Kidney tubule cell (primary cell): ENCODE results near the gene KCNG2.

Experiments
- DNase-seq: peaks from one replicate; pipeline ENCODE4 v3.0.0-alpha.2; 2018; ENCODE audit warnings: low spot score

KCNG2 gene

DNA sequence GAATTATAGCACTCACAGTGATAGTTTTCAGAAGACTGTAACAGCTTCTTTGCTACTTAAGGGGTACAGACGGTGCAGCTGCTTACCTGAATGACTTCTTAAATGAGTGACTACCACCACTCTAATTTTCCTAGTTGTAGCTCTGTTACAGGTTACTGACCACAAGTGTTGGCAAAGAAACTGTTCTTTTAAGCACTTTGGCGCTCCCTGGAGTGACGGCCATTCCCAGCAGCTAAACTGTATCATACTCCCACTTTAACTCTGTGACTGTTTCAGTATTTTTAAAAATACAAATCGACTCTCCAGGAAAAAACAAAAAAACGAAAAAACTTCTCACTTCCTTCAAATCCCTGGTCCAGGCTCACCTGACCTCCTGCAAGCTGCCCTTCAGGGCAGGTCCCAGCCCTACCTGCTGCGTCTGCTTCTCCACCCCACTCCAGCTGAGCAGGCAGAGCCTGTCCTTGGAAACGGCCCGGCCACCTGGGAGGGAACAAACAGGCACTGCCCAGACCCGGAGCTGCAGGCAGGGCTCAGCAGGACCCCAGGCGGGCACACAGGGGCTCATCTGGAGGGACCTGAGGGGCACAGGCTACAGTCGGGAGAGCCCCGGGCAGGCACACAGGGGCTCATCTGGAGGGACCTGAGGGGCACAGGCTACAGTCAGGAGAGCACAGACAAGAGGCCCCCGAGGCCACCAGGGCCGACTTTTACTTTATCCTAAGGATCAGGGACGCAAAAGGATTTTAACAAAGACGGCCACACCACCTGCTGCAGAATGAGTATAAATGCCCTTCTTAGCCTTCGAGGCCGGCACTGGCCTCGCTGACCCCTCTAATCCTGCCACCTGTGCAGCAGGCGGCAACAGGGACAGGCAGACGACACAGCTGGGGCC lies 129.2 kb downstream of the KCNG2 start:
- no peak for DNase-seq

DNA sequence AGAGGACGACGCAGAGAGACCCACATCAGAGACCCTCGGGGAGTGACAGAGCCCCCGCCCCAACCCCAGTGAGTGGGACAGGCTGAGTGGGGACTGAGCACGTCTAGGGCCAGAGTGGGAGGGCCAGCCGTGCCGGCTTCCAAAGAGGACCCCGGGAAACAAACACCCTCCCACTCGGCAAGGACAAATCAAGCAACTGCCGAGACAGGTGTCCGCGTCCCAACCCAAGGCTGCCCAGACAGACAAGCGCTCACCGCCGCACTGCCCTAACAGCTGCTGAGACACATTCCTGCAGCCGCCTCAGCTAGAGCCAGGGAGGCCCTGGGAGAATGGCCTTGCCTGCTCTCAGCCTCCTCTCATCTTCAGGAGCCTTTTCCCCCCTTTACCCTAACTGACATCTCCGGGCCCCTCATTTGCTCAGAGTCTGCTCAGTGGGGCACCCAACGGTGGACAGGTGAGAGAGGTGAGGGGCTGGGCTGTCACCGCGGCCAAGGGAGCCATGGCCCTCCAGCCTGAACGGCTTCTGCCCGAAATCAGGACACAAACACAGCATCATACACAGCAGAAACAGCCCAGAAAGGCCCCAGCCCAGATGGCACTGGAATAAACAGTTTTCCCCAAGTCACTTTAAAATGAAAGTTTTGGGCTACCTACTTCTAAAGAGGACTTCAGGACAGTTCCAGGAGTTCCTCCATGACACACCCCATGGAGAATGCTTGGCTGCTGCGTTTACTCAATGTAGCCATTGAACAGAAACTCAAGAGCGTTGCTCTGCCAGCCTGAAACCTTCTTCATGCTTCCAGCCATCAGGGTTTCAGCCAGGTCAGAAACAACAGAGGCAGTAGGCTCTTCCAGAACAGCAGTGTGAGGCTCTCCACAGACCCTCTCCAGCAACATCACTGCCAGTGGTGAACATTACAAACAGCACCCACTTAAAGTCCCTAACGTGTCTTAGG lies 130.1 kb downstream of the KCNG2 start:
- DNase-seq: no peak

DNA sequence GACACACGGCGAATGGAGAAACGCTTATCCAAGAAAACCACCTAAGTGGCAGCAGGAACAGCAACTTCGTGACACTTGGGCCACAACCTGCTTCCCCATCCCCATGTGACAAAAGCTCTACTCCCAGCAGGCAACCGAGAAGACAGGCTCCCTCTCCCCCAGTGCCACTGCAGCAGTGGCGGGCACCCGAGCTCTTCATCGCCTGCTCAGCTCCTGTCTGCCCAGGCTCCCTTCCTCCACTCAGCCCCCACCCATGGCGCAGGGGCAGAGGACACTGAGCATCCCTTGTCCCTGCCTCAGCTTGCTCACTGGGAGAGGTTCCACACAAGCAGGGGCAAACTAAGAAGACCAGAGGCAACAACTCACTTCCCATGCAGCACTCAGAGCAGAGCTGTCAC lies 130.8 kb downstream of the KCNG2 start:
- no peak for DNase-seq

DNA sequence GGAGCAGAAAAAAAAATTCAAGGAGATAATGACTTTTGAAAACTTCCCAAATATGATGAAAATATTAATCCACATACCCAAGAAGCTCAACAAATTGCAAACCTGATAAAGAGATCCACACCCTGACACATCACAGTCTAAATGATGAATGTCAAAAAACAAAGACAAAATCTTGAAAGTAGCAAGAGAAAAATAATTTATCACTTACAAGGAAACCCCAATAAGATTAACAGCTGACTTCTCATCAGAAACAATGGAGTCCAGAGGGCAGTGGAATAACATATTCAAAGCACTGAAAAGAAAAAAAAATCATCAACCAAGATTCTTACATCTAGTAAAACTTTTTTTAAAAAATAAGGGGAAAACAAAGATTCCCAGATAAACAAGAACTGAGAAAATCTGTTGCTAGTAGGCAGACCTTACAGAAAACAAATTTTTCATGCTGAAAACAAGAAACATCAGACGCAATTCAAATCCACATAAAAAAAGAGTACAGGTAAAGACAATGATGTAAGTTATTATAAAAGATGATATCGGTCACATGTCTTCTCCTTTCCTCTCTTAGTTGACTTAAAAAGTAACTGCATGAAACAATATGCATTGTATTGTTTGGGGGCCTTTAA lies 132.4 kb downstream of the KCNG2 start:
- no peak for DNase-seq

DNA sequence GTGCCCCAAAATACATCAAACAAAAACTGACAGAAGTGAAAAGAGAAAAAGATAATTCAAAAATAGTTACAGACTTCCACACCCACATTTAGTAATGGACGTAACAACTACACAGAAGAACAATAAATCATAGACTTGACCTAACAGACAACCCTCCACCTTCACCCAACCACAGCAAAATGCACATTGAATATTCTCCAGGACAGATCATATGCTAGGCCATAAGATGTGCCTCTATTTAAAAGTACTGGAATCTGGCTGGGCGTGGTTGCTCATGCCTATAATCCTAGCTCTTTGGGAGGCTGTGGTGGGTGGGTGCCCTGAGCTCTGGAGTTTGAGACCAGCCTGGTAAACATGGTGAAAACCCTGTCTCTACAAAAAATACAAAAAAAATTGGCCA lies 133.7 kb downstream of the KCNG2 start:
- no peak for DNase-seq

DNA sequence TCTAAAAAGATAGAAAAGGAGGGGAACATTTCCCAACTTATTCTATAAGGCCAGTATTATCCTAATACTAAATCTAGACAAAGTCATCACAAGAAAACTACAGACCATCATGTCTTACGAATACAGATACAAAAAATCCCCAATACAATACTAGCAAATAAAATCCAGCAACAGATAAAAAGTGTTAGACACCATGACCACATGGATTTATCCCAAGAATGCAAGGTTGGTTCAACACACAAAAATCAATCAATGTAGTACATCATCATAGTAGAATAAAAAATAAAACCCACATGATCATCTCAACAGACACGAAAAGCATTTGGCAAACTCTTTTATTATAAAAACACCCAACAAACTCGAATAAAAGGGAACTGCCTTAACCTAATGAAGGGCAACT lies 135.2 kb downstream of the KCNG2 start:
- no peak for DNase-seq

DNA sequence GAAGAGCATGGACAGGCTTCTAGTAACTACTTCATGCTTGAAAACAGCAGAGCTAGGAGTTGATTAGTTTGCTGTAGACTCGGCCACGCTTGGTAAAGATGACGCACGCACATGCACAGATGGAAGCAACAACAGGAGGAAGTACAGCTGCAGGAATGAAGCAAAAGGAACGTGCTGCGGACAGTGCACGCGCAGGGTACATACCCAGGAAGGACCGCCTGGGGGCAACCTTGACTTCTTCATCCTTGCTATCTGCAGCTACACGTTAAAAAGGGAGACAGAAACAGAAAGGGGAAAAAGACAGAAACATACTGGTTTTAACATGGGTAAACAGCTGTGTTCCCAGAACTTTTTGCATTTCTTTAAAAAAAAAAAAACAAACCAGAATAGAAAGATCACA lies 136.0 kb downstream of the KCNG2 start:
- no peak for DNase-seq

DNA sequence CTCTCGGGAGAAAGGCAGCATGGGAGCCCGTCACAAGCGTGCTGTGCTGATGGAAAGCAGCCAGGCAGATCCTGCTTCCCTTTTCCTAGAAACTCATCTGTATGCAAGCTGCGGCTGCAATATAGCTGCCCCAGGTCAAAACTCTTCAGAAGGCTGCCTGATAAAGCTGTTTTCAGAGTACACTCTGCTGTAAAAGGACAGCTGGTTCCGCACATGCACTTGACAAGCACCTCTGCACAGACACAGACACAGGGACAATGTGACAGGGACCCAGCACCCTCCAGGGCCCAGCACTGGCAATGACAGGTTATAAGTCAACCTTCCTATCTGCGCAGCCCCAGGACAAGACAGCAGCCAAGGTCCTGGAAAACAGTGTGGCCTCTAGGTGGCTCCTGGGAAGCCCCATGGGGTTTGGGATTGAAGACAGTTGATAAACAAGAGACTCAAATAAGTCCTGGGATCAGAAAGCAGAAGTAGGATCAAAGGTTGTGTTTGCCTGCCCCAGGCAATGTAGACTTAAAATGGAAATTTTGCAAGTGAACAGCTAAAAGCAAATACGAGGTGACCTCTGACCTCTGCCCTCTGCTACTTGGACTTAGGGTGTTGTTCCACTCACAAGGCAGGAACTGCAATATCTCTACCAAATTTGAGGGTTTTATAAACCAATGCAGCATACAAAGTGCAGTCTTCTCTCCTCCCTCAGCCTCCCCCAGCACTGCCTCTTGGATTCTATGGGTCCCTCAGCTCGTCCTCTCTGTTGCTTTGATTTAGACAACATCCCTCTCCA lies 136.8 kb downstream of the KCNG2 start:
- DNase-seq: no peak

DNA sequence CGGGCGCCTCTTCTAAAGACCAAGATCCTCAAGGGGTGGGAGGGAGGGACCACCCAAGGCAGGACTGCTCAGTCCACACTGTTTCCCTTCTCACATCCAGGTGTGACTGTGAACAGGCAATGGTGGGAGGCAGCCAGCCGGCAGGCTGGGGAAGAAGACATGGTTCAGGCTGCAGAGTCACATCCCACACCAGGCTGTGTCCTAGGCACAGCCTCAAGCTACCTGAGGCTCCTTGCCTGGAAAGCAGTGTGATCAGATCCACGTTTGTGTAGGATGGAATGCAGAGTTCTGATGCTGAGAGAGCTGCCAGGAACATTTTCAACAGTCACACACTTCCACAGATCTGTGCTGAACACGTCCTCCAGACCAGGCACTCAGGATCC lies 137.4 kb downstream of the KCNG2 start:
- no peak for DNase-seq

DNA sequence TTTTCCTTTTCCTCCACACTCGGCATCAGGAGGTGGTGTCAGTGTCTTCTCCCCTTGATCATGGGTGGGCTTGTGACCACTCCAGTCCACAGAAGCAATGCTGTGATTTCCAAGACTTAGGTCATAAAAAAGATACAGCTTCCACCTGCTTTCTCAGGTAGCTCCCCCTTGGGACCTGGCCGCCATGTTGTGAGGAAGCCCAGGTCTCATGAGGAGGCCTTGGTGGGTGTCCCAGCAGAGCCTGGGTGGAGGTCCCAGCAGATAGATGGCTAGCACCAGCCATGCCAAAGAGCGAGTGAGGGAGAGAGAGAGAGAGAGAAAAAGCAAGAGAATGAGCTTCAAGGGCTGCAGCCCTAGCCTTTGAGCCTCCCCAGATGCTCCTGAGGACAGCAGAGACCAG lies 137.8 kb downstream of the KCNG2 start:
- no peak for DNase-seq

DNA sequence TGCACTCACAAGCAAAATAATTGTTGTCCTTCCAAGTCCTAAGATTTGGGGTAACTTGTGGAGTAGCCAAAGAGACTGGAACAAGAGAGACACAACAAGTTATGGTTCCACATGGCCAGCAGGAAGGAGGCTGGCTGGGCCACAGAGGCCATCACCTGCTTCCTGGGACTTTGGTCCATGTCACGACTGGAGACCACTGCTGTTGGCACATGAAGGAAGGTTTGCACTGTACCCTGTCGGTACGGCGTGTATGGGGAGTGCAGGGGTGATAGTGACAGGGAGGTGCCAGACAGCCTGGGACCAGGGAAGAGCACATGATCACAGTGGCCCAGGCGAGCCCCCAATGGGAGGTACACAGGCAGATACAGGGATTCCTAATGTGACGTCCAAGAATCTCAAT lies 138.2 kb downstream of the KCNG2 start:
- no peak for DNase-seq

DNA sequence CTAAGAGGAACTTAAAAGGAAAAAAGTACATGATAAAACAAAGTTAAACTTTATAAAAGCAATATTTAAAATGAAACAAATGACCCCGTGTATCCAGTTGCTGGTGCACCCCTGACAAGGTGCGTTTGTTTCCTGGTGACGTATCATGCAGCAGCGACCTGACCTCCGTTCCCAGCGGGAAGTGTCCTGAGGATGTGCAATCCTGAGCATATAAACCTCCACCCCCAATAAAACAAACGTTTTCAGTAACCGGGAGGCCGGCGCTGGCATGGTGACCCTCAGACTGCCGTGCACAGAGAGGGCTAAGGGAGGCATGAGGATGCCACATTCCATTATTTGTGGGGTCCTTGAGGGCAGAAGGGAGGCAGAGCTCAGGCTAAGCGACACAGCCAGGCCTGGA lies 138.9 kb downstream of the KCNG2 start:
- no peak for DNase-seq

DNA sequence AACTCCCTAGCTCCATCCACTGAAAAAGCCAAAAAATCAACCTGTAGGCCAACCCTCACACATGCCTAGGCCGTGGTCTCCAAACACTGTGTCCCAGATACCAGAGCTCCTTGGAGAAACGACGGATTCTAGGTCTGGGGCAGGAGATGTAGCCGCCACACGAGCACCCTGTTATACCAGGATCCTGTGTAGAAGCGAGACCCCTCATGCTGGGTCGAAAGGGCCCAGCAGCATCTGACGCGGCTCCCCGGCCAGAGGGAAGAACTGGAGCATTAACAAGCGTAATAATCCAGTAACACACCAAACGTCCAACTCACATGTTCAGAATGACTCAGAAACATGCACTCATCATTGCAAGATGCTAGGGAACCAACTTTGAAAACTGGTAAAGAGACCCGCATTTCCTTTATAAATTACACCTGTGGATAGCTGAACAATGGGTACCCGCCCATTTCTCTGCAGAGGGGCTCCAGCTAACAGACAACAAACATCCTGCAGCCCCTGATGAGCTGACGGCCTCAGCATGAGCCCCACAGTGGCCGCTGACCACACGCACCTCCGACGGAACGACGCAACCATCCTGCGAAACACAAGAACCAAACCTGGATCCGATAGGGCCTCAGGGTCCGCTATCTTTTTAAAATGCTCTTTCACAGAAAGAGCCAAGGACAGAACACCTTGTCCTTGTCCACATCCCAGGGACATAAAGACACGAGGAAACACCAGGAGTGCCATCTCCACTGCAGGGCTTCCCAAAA lies 139.5 kb downstream of the KCNG2 start:
- no peak for DNase-seq

DNA sequence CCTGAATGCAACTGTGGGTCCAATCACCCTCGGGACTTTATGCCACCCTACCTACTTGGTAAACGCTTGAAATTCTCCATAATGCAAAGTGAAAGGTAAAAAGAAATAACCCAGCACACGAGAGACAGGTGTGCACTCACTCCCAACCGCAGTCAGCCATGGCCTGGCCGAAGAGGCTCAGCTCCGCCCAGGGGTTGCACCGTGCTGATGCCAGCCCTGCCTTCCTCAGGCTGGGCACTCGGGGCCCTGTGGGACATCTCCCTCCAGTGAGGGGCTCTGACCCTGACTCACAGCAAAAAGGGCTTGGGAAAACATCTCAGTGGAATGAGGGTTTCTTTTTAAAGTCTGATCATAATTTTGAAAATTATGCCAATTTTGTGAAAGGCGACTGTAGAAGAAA lies 140.5 kb downstream of the KCNG2 start:
- no peak for DNase-seq

DNA sequence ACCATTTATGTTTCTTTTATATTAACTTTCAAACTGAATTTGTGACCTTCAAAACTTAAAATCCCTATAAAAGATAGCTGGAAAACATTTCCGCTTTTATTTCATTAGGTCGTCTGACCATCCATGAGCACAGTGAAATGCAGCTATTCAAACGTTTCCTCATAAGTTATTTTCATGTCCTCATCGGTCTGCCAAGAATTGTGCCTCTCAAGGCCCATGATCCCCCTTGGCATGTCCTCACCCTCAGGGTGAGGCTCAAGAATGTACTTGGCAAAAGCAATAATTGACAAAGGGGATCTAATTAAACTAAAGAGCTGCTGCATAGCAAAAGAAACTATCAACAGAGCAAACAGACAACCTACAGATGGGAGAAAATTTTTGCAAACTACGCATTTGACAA lies 141.4 kb downstream of the KCNG2 start:
- no peak for DNase-seq

DNA sequence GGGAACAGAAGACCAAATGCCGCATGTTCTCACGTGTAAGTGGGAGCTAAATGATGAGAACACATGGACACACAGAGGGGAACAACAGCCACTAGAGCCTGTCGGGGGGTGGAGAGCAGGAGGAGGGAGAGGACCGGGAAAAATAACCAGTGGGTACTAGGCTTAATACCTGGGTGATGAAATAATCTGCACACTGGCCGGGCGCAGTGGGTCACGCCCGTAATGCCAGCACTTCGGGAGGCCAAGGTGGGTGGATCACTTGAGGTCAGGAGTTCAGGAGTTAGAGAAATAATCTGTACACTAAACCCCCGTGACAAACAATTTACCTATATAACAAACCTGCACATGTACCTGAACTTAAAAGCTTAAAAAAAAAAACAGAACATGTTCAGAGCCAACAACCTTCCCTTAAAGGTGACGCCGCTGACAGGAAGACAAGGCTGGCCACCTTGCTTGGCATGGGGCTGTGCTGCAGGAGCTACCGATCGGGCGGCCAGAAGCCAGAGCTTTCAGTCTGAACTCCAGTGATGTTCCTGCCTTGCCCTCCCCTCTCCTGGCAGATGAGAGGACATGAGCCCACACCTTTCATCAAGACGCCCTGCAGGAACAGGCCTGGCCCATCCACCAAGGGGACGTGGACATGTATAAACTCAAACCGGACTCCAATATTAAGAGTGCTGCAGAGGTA lies 142.5 kb downstream of the KCNG2 start:
- DNase-seq: no peak

DNA sequence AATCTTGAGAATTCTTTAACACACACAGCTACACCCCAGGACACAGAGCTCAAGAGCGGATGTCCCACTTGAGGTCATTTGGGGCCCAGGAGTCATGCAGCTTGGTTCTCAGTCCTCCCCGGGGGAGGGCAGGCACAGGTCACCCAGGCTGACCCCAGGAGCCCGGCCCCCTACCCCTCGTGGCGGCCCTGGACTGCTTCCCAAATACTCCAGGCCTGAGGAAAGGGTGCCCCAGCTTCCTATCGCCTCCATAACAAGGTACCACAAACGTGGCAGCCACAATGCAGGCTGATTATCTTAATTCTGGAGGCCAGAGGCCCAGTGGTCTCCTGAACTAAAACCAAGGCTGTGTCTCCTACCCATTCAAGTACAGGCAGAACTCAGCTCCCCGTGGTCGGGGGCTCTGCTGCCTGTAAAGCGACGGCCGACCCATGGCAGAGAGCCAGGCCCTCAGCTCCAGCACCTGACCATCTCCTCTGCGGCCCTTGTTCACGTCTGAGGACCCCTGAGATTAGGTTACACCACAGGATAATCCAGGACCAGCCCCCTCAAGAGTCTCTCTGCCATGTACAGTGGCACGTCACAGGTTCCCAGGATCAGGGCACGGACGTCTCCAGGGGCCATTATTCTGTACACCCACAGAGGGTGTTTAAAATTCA lies 143.2 kb downstream of the KCNG2 start:
- DNase-seq: no peak

DNA sequence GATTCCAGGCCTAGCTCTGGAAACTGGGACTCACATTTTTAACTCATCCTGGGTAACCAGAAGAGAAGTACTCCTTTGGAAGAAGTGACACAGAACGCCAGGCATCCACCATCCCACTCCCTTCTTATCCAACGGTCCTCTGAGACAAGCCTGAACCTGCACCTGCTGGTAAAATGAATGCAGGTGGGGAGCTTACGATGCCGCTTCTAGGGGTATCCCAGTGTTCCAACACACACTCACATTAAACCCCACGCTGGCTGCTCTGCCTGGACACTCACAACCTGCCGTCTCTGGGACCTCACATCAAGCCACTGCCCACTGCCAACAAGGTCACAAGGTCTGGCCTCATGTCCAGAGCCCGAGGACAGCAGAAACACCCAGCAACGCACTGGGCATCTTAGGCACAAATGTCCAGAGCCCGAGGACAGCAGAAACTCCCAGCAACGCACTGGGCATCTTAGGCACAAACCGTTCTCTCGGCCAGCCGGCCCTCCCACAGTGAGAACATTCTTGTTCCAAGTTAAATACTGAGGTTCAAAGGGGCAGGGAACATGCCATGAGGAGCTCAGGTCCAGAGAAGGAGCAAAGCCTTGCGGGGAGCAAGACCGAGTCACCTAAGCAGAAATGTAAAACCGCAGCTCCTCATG lies 143.9 kb downstream of the KCNG2 start:
- no peak for DNase-seq

DNA sequence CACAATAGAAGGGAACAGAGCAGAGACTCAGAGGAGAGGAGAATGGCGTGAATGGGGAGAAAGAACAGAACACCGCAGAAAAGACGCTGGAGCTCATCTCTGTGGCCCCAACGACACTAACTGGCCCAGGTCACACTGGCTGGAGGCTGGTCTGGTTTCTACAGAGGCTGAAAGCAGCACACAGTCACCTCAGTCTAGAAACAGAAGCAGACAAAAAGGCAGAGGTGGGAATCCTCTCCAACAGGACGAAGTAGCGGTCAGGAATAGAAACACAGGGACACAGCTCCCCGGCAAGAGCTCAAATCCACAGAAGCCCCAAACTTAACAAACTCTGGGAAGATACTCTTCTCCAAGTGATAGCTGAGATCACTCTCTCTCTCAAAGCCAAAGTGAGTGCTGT lies 144.5 kb downstream of the KCNG2 start:
- DNase-seq: no peak
